AG09309 (cell line): Measurements from ENCODE around the gene POC1A.
"Not testable (repeated sequence)": the region's sequence is repeated elsewhere in the genome, so short reads cannot be mapped to it uniquely, and the experiment has no call there.

ENCODE experiments used
- DNase-seq: peaks from one replicate; pipeline ENCODE4 v3.0.0-alpha.2; 2010; ENCODE audit warnings: low read depth
- H3K4me3 ChIP-seq: 2 replicates; pipeline ENCODE4 v1.5.1; 2011; ENCODE audit warnings: mild to moderate bottlenecking, low read depth, low read length, moderate library complexity; ENCODE audit not compliant: control insufficient read depth
- TF ChIP-seq, protein P1 (sequence below): IDR thresholded peaks from 2 replicates; pipeline ENCODE4 v1.5.1; 2011; ENCODE audit warnings: mild to moderate bottlenecking, low read depth, low read length, inconsistent platforms; ENCODE audit not compliant: insufficient read depth, control insufficient read depth; ENCODE audit errors: missing control alignments

The POC1A gene

GRCh38 chr3:52172262-52172757 lies 18.1 kb upstream of the POC1A start:
- no peak overlapping the region for H3K4me3 ChIP-seq
- TF ChIP-seq, protein P1, sequence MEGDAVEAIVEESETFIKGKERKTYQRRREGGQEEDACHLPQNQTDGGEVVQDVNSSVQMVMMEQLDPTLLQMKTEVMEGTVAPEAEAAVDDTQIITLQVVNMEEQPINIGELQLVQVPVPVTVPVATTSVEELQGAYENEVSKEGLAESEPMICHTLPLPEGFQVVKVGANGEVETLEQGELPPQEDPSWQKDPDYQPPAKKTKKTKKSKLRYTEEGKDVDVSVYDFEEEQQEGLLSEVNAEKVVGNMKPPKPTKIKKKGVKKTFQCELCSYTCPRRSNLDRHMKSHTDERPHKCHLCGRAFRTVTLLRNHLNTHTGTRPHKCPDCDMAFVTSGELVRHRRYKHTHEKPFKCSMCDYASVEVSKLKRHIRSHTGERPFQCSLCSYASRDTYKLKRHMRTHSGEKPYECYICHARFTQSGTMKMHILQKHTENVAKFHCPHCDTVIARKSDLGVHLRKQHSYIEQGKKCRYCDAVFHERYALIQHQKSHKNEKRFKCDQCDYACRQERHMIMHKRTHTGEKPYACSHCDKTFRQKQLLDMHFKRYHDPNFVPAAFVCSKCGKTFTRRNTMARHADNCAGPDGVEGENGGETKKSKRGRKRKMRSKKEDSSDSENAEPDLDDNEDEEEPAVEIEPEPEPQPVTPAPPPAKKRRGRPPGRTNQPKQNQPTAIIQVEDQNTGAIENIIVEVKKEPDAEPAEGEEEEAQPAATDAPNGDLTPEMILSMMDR: no peak
- no peak for DNase-seq

- no peak overlapping the region for H3K4me3 ChIP-seq
- peak; percentile 59 for DNase-seq
- TF ChIP-seq, protein P1: peak; percentile 33
These were observed 17.5 kb upstream of the POC1A start for GRCh38 chr3:52171514-52172261.

DNA sequence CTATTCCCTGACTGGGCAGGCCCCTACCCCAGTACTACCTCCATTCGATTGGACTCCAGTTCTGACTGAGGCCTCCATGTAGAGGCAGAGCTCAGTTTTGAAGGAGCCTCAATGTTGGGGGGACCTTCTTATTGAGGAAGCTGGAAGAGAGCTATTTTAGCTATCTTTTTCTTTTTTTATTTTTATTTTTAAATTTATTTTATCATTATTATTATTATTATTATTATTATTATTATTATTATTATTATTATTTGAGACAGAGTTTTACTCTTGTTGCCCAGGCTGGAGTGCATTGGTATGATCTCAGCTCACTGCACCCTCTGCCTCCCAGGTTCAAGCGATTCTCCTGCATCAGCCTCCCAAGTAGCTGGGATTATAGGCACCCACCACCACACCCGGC lies 16.0 kb upstream of the POC1A start:
- not testable (repeated sequence) for DNase-seq, H3K4me3 ChIP-seq

DNA sequence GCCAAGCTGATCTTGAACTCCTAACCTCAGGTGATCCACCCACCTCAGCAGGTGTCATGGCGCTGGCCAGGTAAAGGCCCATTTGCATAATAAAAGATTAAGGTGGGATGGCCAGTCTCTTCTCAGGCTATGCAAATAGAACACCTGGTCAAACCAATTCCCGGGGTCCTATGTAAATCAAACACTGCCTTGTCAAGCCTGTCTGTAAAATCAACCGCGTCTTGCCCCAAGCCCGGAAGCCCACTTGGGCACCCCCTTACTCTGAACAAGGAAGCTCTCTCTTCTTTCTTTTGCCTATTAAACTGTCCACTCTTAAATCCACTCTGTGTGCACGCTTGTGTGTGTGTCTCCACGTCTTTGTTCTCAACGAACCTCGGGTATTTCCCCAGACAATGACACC lies 13.0 kb upstream of the POC1A start:
- H3K4me3 ChIP-seq: no peak overlapping the region
- TF ChIP-seq, protein P1: no peak
- no peak for DNase-seq

DNA sequence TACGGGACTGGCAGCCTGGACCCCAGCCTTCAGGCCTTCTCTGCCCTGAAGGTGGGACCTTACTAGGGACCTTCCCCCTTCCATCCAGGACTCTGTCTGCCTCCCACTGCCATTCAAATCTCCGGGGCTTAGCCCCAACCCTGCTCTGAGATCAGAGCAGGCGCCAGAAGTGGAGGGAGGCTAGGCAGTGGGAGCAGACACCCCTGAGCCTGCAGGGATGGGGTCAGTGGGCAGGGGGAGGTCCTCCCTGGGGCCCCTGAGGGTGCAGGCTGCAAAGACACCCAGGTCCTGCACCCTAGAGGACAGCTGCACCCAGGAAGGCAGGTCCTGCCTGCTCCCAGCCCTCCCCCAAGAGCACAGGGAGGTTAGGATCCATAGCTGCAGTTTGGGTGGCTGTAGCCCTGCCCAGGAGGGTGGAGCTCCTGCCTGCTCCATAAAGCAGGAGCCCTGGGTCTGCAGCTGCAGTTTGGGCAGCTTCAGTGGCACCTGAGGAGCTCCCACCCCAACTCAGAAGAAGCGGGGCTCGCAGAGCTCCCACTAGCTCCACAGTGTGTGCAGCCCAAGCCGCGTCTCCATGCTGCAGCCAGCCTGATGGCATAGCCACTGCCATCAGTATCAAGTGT lies 8.1 kb upstream of the POC1A start:
- TF ChIP-seq, protein P1: no peak
- DNase-seq: no peak
- no peak overlapping the region for H3K4me3 ChIP-seq

- TF ChIP-seq, protein P1: no peak
- no peak for DNase-seq
- H3K4me3 ChIP-seq: no peak overlapping the region
These were observed 5.3 kb upstream of the POC1A start for GRCh38 chr3:52159503-52159902.

DNA sequence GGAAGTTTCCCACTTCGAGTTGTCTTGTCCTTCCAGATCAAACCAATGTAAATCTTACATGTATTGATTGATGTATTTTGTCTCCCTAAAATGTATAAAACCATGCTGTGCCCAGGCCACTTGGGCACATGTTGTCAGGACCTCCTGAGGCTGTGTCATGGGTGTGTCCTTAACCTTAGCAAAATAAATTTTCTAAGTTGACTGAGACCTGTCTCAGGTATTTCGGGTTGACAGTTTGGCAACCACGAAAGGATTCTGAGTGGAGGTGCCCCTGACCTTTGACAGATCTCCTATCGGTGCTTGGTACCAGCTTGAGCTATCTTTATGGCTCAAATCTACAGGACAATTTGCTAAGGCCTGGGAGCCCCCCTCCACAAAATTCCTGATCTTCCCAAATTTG lies 1.7 kb upstream of the POC1A start:
- no peak overlapping the region for H3K4me3 ChIP-seq

More for the DNA sequence above, 1.7 kb upstream of the POC1A start:
- DNase-seq: no peak
- TF ChIP-seq, protein P1: no peak
